ENCODE results near the gene GTF3C5. TPM values are rescaled to one million over a fixed set of nuclear protein-coding genes. Genes with fewer than 3 reads are reported as not detected.

The GTF3C5 gene
- total and polyA plus RNA-seq, 9 of the 15 experiments (the other 6 are each of a cell fraction or from before 2014, with no cell fraction given) = 3.8 to 118 (median 83.7) TPM

DNA sequence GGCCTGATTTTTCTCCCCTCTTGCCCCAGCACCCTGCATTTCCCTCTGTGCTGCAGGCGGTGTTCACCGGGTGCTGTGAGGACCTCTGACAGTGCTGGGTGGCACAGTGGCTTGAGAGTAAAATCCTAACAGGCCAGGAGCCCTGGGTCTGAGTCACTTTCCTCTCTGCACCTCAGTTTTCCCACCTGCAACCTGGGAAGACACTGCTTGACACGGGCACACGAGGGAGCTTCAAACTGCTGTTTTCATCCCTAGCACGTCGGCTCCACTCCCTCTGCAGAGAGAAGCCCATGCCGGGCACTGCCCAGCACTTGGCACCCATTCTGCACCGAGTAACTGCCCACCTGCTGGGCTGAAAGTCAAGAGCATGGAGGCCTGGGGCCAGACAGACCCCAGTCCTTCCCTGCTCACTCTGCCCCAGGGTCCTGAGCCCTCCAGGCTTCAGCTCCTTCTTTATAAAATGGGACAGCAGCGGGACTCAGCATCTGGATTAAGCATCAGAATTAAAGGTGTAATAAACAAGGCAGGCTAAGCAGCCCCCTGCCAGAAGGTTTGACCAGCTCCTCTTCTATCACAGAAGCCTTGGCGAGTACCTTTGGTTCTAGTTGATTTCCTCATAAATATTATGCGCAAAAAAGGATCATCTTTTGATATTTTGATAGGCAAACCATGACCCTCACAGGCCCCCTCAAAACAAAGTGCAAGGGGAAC, 47.2 kb upstream of the GTF3C5 start (continued):
- TF ChIP-seq, protein P1, sequence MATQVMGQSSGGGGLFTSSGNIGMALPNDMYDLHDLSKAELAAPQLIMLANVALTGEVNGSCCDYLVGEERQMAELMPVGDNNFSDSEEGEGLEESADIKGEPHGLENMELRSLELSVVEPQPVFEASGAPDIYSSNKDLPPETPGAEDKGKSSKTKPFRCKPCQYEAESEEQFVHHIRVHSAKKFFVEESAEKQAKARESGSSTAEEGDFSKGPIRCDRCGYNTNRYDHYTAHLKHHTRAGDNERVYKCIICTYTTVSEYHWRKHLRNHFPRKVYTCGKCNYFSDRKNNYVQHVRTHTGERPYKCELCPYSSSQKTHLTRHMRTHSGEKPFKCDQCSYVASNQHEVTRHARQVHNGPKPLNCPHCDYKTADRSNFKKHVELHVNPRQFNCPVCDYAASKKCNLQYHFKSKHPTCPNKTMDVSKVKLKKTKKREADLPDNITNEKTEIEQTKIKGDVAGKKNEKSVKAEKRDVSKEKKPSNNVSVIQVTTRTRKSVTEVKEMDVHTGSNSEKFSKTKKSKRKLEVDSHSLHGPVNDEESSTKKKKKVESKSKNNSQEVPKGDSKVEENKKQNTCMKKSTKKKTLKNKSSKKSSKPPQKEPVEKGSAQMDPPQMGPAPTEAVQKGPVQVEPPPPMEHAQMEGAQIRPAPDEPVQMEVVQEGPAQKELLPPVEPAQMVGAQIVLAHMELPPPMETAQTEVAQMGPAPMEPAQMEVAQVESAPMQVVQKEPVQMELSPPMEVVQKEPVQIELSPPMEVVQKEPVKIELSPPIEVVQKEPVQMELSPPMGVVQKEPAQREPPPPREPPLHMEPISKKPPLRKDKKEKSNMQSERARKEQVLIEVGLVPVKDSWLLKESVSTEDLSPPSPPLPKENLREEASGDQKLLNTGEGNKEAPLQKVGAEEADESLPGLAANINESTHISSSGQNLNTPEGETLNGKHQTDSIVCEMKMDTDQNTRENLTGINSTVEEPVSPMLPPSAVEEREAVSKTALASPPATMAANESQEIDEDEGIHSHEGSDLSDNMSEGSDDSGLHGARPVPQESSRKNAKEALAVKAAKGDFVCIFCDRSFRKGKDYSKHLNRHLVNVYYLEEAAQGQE (IDR thresholded peaks at IDR 0.05; ENCODE audit: borderline replicate concordance) = no peak
- TF ChIP-seq, protein P1 (CRISPR knock-in tag; IDR thresholded peaks at IDR 0.05; ENCODE audit: low read depth) = no peak
- TF ChIP-seq GABPB1 (CRISPR knock-in tag; IDR thresholded peaks at IDR 0.05) (no peak), GATAD2B (IDR thresholded peaks at IDR 0.05; ENCODE audit: borderline replicate concordance) (no peak), BCOR (IDR thresholded peaks at IDR 0.05) (0 out of 2 replicates have a peak, but pooled peaks have one; percentile 38), JUNB (CRISPR knock-in tag; conservative IDR thresholded peaks at IDR 0.05) (no peak), ZNF408 (CRISPR knock-in tag; IDR thresholded peaks at IDR 0.05; ENCODE audit: low read depth) (no peak), KDM1A (IDR thresholded peaks at IDR 0.05) (no peak), PURB (CRISPR knock-in tag; IDR thresholded peaks at IDR 0.05; ENCODE audit: low read depth) (no peak), ZNF165 (CRISPR knock-in tag; IDR thresholded peaks at IDR 0.05; ENCODE audit: borderline replicate concordance) (no peak; the same call in 1 of the 2 replicates), ZNF174 (CRISPR knock-in tag; IDR thresholded peaks at IDR 0.05) (no peak), BRF2 (IDR thresholded peaks at IDR 0.05; ENCODE audit: borderline replicate concordance, insufficient read depth, insufficient read length) (no peak), CTBP1 (IDR thresholded peaks at IDR 0.05; ENCODE audit: borderline replicate concordance) (no peak)
- TF ChIP-seq, protein P2, sequence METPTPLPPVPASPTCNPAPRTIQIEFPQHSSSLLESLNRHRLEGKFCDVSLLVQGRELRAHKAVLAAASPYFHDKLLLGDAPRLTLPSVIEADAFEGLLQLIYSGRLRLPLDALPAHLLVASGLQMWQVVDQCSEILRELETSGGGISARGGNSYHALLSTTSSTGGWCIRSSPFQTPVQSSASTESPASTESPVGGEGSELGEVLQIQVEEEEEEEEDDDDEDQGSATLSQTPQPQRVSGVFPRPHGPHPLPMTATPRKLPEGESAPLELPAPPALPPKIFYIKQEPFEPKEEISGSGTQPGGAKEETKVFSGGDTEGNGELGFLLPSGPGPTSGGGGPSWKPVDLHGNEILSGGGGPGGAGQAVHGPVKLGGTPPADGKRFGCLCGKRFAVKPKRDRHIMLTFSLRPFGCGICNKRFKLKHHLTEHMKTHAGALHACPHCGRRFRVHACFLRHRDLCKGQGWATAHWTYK (CRISPR knock-in tag; IDR thresholded peaks at IDR 0.05) = no peak
- TF ChIP-seq, protein P3, sequence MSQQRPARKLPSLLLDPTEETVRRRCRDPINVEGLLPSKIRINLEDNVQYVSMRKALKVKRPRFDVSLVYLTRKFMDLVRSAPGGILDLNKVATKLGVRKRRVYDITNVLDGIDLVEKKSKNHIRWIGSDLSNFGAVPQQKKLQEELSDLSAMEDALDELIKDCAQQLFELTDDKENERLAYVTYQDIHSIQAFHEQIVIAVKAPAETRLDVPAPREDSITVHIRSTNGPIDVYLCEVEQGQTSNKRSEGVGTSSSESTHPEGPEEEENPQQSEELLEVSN (IDR thresholded peaks at IDR 0.05; ENCODE audit: borderline replicate concordance in 1 of 2, extremely low read depth in 1 of 2, insufficient read depth in 1 of 2, insufficient read length in 1 of 2, low read depth in 1 of 2, low read length in 1 of 2, poor library complexity in 1 of 2, severe bottlenecking in 1 of 2) = peak in 1 of 2 experiments; percentile 6
